Measurements from ENCODE around the gene COPA.
A peak's percentile ranks its signal among the peaks of the same experiment; 100 is the strongest.

The COPA gene

GRCh38 chr1:160257411-160258015, 85.5 kb downstream of the COPA start (continued):
- TF ChIP-seq TSHZ2 (CRISPR knock-in tag; IDR thresholded peaks at IDR 0.05) (no peak), OSR1 (CRISPR knock-in tag; IDR thresholded peaks at IDR 0.05) (no peak), ZFP3 (CRISPR knock-in tag; IDR thresholded peaks at IDR 0.05) (no peak), ISL1 (CRISPR knock-in tag; IDR thresholded peaks at IDR 0.05) (no peak), ZFP30 (CRISPR knock-in tag; IDR thresholded peaks at IDR 0.05) (no peak), ESRRG (CRISPR knock-in tag; IDR thresholded peaks at IDR 0.05) (no peak), BACH2 (CRISPR knock-in tag; IDR thresholded peaks at IDR 0.05; ENCODE audit: borderline replicate concordance) (no peak), ZNF8 (CRISPR knock-in tag; IDR thresholded peaks at IDR 0.05) (no peak)
- TF ChIP-seq, protein P1, sequence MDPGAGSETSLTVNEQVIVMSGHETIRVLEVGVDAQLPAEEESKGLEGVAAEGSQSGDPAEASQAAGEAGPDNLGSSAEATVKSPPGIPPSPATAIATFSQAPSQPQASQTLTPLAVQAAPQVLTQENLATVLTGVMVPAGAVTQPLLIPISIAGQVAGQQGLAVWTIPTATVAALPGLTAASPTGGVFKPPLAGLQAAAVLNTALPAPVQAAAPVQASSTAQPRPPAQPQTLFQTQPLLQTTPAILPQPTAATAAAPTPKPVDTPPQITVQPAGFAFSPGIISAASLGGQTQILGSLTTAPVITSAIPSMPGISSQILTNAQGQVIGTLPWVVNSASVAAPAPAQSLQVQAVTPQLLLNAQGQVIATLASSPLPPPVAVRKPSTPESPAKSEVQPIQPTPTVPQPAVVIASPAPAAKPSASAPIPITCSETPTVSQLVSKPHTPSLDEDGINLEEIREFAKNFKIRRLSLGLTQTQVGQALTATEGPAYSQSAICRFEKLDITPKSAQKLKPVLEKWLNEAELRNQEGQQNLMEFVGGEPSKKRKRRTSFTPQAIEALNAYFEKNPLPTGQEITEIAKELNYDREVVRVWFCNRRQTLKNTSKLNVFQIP (CRISPR knock-in tag; IDR thresholded peaks at IDR 0.05; ENCODE audit: borderline replicate concordance, low read depth): no peak

GRCh38 chr1:160256396-160257046, 86.5 kb downstream of the COPA start:
- ATAC-seq: peak; percentile 23
- TF ChIP-seq ZC3H10 (CRISPR knock-in tag; IDR thresholded peaks at IDR 0.05): 0 out of 2 replicates have a peak, but pooled peaks have one; percentile 35
- peak; percentile 6; the same call in 1 of the 2 replicates for TF ChIP-seq TOX (CRISPR knock-in tag; IDR thresholded peaks at IDR 0.05; ENCODE audit: borderline replicate concordance)
- TF ChIP-seq SNAI2 (CRISPR knock-in tag; IDR thresholded peaks at IDR 0.05): no peak

DNA sequence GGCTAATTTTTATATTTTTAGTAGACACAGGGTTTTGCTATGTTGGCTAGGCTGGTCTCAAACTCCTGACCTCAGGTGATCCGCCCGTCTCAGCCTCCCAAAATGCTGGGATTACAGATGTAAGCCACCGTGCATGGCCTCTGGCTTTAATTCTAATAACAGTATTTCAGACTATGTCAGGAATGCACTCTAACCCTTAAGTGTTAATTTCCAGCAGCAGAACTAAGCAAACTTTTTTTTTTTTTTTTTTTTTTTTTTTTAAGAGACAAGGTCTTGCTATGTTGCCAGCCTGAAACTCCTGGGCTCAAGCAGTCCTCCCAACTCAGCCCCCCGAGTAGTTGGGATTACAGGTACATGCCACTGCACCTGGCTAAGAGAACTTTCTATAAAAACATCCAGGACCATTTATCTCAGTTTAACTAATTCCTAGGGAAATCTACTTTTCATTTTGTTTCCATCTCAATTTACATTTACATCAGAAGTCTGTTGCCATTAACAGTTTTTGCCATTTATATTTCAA, 87.2 kb downstream of the COPA start:
- ATAC-seq: no peak
- TF ChIP-seq OSR1 (CRISPR knock-in tag; IDR thresholded peaks at IDR 0.05): no peak
- TF ChIP-seq ESRRG (CRISPR knock-in tag; IDR thresholded peaks at IDR 0.05): no peak
- TF ChIP-seq ZFP30 (CRISPR knock-in tag; IDR thresholded peaks at IDR 0.05): no peak
- TF ChIP-seq TOX (CRISPR knock-in tag; IDR thresholded peaks at IDR 0.05; ENCODE audit: borderline replicate concordance): no peak

GRCh38 chr1:160251687-160252526, 91.1 kb downstream of the COPA start:
- peak; percentile 98 for ATAC-seq
- TF ChIP-seq PPARA (CRISPR knock-in tag; IDR thresholded peaks at IDR 0.05; ENCODE audit: borderline replicate concordance) (no peak), ARNTL (CRISPR knock-in tag; IDR thresholded peaks at IDR 0.05; ENCODE audit: borderline replicate concordance, low read depth) (no peak), ESRRG (CRISPR knock-in tag; IDR thresholded peaks at IDR 0.05) (no peak), GLIS3 (CRISPR knock-in tag; IDR thresholded peaks at IDR 0.05) (no peak), TOX (CRISPR knock-in tag; IDR thresholded peaks at IDR 0.05; ENCODE audit: borderline replicate concordance) (no peak), ISL1 (CRISPR knock-in tag; IDR thresholded peaks at IDR 0.05) (no peak), BACH2 (CRISPR knock-in tag; IDR thresholded peaks at IDR 0.05; ENCODE audit: borderline replicate concordance) (no peak), ZNF70 (CRISPR knock-in tag; IDR thresholded peaks at IDR 0.05) (no peak), CSDC2 (CRISPR knock-in tag; IDR thresholded peaks at IDR 0.05) (no peak), ZC3H10 (CRISPR knock-in tag; IDR thresholded peaks at IDR 0.05) (no peak)

DNA sequence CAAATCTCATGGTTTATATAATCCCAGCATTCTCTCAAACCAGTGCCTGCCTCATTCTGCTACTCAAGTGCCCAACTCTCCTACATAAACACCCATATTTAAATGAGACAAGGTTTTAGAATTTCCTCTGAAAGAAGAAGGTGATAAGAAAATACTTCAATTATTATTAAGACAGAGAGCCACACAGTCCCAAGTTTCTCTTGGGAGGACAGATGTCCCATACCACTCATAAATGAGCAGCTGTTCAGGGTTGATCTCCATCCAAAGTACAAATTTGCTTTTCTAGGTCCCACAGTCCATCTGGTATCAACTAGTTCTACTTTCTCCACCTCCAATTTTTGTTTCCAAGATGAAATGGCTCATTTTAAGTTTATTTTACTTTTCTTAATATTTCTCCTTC, 92.0 kb downstream of the COPA start:
- ATAC-seq: no peak
- TF ChIP-seq CREB5 (CRISPR knock-in tag; IDR thresholded peaks at IDR 0.05; ENCODE audit: low read depth) (no peak), BACH2 (CRISPR knock-in tag; IDR thresholded peaks at IDR 0.05; ENCODE audit: borderline replicate concordance) (no peak), ZFP30 (CRISPR knock-in tag; IDR thresholded peaks at IDR 0.05) (no peak), ZC3H10 (CRISPR knock-in tag; IDR thresholded peaks at IDR 0.05) (no peak), ZNF70 (CRISPR knock-in tag; IDR thresholded peaks at IDR 0.05) (no peak), SNAI2 (CRISPR knock-in tag; IDR thresholded peaks at IDR 0.05) (no peak), ZNF8 (CRISPR knock-in tag; IDR thresholded peaks at IDR 0.05) (no peak), TSHZ2 (CRISPR knock-in tag; IDR thresholded peaks at IDR 0.05) (no peak), OSR1 (CRISPR knock-in tag; IDR thresholded peaks at IDR 0.05) (no peak), ESRRG (CRISPR knock-in tag; IDR thresholded peaks at IDR 0.05) (no peak), CSRNP3 (CRISPR knock-in tag; IDR thresholded peaks at IDR 0.05) (no peak), ISL1 (CRISPR knock-in tag; IDR thresholded peaks at IDR 0.05) (no peak), TOX (CRISPR knock-in tag; IDR thresholded peaks at IDR 0.05; ENCODE audit: borderline replicate concordance) (no peak), TCF4 (CRISPR knock-in tag; IDR thresholded peaks at IDR 0.05; ENCODE audit: borderline replicate concordance) (no peak)
